HG03442 (cell line): ENCODE results near the gene CETP.

Experiments
- ATAC-seq: cut with Tn5 transposase; IDR thresholded peaks from one replicate; pipeline ENCODE4 v1.9.1; 2021; ENCODE audit warnings: mild to moderate bottlenecking, moderate library complexity; ENCODE audit not compliant: unreplicated experiment

Gene CETP, protein sequence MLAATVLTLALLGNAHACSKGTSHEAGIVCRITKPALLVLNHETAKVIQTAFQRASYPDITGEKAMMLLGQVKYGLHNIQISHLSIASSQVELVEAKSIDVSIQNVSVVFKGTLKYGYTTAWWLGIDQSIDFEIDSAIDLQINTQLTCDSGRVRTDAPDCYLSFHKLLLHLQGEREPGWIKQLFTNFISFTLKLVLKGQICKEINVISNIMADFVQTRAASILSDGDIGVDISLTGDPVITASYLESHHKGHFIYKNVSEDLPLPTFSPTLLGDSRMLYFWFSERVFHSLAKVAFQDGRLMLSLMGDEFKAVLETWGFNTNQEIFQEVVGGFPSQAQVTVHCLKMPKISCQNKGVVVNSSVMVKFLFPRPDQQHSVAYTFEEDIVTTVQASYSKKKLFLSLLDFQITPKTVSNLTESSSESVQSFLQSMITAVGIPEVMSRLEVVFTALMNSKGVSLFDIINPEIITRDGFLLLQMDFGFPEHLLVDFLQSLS

DNA sequence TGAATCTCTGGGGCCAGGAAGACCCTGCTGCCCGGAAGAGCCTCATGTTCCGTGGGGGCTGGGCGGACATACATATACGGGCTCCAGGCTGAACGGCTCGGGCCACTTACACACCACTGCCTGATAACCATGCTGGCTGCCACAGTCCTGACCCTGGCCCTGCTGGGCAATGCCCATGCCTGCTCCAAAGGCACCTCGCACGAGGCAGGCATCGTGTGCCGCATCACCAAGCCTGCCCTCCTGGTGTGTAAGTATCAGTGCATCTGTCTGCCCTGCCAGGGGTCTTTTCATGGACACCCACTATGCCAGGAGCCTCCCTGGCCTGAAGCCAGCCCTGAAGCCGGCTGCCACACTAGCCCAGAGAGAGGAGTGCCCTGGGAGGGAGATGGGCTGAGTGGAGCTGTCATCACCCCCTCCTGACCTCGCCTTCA is at the start of gene CETP:
Gene CETP (plus strand): TSS at position 100 of the 431 bp plus-strand sequence. CDS start 30 bp downstream, at position 130.
- ATAC-seq = no peak

DNA sequence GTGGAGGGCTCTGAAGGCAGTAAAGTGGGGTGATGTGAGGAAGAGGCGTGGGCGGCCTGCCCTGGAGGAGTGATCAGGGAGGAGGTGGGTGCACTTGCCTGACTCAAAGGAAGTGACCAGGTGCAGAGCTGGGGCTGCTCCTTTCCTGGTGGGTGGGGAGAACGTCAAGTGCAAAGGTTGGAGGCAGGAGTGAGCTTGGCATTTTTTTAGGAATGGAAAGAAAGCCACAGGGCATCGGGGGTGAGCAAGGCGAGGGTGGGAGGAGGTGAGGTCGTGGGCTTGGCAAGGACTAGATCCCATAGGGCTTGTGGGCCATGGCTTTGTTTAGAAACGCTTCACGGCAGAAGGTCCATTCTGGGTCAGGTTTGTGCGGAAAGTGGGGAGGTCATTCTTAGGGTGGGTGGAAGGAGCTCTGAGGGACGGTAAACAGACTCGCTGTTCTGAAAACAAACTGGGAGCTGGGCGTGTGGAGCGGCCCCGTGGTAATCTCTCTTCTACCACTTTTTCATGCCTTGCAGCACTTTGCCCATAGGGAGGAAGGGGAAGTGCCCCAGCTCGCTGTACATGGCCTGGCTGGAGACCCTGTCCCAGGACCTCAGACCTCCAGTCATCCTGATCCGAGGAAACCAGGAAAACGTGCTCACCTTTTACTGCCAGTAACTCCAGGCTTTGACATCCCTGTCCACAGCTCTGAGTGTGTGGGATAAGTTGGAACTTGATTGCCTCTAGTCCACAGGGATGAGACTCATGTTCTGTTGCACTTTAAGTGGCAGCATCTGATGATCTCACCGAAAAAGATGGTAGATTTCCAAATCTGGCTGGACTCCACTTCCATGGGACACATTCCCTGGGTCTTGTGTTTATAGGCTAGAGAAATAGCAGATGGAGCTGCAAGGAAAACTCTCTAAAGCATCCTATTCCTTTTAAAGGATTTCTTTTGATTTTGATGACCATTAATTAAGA is 48.7 kb upstream of the CETP start:
- ATAC-seq = no peak

DNA sequence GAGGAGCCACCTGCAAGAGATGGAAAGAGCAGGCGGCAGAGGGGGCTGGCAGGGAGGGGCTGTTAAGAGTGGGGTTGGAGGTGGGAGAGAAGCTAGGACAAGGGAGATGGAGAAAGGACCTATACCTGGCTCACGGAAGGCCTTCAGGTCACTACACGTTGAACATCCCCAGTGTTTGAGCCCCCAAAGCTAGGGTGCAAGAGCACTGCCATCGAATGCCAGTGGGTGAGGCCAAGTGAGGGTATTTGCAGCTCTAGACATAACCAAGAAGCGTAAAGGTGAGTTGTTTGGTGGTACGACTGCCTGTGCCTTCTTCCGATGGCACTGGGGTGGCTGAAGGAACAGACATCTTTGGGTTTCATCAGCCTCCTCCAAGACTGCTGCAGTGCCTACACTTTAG is 46.9 kb upstream of the CETP start:
- ATAC-seq = no peak

DNA sequence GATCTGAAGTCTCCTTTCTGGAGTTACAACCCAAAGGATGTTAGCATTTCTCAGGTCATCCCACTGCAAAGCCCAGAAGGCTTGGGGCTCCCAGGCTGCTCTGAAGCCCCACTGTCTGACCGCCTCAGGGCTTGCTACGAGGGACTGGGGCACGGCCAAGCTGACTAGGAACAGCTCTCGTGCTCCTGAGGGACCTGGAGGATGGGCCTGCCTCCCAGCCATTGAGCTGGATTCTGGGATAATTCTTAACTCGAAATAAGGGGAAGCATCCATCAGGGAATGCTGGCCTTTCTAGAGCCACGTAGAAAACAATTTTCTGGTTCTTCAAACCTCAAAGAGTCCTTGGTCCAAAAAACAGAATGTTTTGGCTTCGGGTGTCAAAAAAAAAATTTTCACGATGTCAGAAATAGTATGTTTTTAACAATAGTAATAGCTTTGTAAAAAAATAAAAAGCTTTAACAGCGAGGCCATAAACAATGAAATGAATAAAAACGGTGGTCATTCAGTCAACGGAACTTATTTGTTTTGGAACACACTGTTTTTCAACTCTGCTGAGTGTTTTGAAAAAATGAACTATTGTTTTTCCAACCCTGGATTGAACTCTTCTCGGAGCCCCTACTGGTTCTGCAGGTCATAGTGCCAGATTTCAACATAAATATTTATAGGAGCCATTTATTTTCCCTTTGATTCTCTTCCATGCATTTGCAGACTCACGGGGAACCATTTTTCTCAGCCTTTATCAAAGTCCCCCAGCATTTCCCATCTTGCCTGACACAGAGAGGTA is 46.2 kb upstream of the CETP start:
- ATAC-seq = no peak

DNA sequence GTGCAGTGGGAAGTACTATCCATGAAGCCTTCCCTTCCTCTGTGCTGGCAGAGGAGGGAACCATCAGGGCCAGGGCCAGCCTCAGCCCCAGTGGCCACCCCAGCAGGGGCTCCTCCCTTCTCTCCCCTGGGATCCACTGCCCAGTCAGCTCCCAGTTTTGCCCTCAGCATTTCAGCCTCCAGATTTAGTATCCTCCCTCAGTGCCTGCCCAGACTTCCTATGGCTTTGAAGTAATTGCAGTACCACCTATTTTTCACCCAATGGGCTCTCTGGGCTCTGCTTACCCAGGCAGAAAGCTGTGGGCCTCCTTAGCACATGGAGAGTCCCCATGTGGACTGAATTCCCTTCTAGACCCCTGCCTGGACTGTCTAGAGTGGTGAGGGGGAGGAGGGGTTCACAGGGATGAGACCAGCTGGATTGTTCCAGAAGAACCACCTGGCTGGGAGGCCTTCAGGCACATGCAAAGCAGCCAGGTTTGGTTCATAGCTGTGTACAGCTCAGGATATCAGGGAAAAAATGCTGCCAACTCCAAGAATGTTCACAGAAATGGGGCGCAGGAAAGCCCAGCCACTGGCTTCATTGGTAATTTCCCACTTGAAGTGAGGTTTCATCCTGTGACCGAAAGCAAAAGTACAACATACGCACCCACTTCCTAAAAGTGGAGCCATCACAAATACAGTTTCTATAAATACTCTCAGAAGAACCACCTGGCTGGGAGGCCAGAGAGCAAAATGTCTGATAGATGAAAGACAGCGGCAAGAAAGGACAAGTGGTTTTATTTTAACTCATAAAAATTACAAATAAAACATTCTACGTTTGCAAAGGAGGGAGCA is 45.0 kb upstream of the CETP start:
- ATAC-seq = peak; percentile 72

DNA sequence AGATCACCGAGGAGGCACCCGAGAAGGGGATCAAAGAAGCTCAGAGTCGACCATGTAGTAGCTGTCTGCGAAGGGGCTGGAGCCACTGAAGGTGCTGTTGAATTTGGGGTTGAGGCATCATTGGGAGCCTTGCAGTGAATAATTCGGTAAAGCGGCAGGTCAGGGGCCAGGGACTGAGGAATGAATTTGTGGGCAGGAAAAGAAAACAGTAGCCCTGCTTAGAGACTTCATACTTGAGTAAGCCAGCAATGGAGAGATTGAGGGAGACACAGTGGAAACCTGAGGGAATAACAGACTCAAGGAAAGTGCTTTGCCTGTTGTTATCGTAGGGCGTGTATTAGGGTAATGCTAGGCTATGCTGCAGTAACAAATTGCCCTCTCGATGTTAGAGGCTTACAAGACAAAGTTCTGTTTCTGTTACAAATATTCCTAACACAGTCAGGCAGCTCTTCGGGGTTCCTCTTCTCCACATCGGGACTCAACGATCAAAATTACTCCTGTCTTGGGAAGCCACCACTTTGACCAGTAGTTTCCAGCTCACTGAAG is 43.2 kb upstream of the CETP start:
- no peak for ATAC-seq

DNA sequence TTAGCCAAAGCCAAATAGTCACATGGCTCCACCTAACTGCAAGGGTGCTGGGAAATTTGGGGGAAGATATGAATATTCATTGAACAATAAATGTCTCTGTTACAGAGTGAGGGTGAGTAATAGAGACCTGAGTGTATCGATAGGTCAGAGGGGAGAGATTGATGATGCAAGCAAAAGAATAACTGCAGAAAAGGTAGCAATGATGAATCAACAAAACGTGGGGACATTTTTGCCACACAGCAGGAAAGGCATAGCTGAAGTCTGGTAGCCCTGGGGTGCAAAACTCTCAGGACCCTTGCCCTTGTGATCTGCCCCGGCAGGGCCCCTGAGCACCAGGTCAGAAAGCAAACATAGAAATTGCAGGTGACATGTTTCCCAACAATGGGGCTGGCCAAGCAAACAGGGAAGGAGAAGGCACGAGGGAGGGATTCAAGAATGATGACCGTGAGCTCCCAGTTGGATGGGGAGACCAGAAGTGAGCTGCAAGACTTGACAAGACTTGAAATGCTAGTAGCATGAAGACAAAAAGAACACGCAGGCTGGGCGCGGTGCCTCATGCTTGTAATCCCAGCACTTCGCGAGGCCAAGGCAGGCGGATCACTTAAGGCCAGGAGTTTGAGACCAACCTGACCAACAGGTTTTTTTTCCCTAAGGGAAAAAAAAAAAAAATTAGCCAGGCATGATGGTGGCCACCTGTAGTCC is 42.5 kb upstream of the CETP start:
- ATAC-seq = no peak

DNA sequence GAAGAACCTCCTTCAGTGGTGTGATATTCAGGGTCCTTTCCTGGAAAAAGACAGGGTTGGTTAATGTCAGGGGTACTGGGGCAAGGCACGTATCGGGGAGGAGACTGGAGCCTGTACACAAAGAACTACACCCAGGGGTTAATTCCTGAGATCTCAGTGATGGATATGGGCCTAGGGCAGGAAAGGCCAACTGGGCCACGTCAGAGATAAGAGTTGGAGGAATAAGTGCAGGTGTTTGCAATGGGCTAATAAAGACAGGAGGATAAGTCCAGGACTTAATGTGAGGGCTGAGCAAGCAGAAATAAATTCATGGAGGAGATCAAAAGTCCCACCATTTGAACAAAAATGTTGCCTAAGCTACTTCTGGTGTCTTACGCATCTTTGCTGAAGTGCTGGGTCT is 40.2 kb upstream of the CETP start:
- no peak for ATAC-seq

DNA sequence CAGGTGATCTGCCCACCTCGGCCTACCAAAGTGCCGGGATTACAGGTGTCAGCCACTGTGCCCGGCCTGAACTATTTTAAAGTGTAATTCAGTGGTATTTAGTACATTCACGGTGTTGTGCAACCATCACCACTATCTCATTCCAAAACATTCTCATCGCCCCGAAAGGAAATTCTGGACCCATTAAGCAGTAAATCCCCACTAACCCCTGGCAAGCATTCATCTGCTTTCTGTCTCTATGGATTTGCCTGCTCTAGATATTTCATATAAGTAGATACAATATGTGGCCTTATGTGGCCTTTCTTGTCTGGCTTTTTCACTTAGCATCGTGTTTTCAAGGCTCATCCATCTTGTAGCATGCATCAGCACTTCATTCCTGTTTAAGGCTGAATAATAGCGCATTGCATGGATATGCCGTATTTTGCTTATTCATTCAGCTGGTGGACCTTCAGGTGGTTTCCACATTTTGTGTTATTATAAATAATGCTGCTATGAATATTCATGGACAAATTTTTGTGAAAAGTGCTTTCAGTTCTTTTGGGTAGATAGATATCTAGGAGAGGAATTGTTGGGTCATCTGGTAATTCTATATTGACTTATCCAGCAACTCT is 38.2 kb upstream of the CETP start:
- no peak for ATAC-seq

DNA sequence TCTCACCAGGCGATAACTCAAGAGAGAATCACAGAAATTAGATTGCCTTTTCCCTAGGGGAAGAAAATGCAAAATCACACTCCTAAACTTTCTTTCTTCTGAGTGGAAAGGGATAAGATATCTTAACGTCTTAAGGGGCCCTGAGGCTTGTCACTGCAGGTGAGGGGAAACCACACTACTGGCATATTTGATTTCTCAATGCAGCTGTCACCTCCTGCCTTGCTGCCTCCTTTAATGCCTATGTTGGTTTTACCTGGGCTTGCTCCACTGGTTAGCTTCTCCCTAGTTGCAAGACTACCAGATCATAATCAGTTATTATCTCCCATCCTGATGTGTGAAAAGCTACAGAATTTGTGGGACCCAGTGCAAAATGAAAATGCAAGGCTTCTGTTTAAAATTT is 34.3 kb upstream of the CETP start:
- ATAC-seq = no peak

DNA sequence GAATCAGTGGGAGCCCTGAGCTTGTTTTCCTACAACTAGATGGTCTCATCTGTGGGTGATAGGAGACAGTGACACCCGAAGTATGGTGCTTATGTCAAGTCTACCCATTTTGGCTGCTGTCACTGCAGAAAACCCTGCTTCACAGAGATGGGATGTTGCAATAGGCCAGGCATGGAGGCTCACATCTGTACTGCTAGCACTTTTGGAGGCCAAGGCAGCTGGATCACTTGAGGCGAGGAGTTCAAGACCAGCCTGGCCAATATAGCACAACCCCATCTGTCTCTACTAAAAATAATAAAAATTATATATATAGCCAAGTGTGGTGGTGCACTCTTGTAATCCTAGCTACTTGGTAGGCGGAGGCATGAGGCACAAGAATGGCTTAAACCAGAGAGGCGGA is 32.1 kb upstream of the CETP start:
- no peak for ATAC-seq

DNA sequence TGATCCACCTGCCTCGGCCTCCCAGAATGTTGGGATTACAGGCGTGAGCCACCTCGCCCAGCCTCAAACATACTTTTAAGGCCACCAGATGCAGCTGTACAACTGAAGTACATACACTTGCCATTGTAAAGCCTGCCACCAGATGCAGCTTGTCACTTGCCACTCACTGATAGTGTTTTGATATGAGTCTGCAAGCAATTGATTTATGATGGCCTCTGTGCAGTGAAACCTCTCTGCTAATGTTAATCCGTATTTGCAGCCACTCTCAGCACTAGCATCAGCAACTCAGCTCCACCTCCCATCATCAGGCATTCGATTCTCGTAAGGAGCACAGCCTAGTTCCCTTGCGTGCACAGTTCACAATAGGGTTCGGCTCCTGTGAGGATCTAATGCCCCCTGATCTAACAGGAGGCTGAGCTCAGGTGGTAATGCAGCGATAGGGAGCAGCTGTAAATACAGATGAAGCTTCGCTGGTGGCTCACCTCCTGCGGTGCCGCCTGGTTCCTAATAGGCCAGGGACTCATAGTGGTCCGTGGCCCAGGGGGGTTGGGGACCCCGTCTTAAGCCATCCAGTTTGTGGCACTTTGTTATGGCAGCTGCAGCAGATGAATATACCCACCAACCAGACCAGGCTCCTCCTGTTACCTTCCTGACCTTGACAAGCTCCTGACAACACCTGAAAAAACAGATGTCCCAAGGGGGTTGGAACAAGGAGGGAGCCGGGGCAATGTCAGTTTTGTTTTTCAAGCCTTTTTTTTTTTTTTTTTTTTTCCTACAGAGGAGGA is 31.1 kb upstream of the CETP start:
- ATAC-seq = no peak

DNA sequence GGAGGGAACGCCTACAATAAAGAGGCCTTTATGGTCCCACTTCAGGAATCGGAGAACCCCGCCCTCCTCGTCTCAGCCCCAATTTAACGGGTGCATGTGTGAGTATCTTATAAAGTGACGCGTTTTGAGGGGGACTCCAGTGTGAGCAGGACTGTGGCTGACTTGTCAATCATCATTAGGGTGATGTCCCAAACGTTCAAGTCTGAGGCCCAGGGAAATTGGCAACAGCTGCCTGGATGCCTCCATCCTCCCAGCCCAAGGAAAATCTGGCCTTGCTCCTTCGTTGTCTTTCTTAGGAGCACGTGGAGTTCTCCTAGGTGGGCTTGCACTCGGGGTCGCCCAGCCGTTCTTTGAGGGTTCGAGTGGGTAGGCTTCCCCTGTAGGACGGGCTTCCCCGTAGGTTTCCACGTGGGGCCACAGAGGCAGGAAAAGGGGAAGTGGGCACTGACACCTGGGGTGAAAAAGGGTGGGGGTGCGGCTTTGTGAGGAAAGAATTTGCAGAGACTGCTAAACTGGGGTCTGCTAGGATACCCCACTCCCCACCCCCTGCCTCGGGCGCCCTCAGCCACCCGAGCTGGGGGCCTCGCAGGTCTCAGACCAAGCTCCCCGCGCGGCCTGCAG is 30.4 kb upstream of the CETP start:
- peak; percentile 34 for ATAC-seq

DNA sequence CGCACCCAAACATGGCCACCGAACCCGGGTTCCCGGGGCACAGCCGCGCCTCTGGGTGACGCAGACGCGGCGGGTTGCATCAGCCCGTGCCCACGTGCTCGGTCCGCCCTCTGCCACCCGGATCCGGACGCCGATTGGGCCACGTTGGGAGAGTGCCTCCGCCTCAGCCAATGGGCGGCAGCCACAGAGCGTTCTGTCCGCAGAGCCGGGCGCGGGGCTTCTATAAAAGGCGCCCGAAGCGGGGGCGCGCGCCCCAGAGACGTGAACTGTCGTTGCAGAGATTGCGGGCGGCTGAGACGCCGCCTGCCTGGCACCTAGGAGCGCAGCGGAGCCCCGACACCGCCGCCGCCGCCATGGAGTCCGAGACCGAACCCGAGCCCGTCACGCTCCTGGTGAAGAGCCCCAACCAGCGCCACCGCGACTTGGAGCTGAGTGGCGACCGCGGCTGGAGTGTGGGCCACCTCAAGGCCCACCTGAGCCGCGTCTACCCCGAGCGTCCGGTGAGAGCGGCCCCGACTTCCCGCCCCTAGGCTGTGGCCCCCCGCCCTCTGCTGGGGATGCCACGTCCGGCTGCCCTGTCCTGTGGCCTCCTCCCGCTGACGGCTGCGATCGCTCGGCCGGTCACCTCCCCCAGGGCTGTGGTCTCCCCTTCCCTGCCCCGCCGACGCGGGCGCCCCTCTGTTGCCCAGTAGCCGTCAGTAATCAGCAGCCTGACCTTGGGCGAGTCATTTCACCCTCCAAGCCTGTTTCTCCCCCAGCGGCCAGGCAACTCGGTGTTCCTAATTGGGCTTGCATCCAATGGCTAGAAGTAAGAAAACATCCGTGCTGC is 29.6 kb upstream of the CETP start, which contains the start of gene HERPUD1:
Gene HERPUD1 (plus strand): TSS at position 251 of the 829 bp plus-strand sequence. CDS start 103 bp downstream, at position 354.
- ATAC-seq = peak; percentile 79

DNA sequence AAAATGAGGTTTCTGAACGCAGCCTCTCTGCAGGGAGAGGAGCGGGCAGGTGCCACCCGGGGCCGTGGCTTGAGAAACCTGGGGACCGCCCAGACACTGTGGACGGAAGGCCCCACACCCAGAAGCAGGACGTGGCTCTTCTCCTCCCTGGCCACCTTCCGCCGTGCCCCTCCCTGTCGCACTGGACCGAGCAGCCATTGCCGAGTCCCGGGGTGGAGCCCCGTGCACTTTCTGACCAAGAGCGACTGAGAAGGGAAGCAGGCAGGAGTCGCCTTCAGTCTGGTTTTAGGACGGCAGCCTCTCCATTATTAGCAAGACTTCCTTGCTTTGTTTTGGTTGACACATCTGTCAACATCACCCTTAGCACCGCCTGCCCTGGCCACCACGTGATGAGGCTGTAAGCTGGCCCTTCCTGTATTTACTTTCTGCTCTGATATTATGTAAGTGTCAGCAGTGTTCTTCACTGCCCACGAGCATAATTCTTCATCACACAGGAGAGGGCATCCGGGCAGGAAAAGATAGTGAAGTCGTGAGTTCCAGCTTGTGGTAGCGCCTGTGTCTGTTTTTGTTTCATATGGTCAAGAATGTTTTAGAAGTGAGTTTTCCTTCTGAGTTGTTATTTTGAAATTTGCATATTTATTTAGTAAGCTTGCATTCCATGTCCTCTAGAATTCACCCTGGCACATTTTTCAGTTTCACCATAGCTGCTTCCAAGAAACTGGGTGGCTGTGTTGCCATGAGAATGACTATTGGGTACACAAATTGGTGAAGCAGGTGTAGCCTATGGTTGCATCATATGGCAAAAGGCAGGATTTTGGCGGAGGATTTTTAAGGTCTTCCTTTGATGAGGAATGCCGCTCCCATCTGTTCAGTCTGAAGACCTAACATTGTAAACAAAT is 28.8 kb upstream of the CETP start:
- peak; percentile 19 for ATAC-seq
